Subcutaneous abdominal adipose tissue (tissue), 5 donors: ENCODE results near the gene RNF112.

Experiments used
- H3K27ac ChIP-seq: one replicate; pipeline ENCODE4 v1.7.0; 2013; ENCODE audit warnings: low read depth, mild to moderate bottlenecking, inconsistent platforms, low read length, moderate library complexity
- H3K27me3 ChIP-seq, 5 donors: one replicate each; pipeline ENCODE4 v1.7.0; 2013; ENCODE audit warnings: low read length in 5 of 5, inconsistent platforms in 1 of 5; ENCODE audit not compliant: control insufficient read depth in 5 of 5, insufficient read depth in 4 of 5
- H3K36me3 ChIP-seq, 5 donors: one replicate each; pipeline ENCODE4 v1.7.0; 2013; ENCODE audit warnings: low read length in 5 of 5; ENCODE audit not compliant: control insufficient read depth in 5 of 5, insufficient read depth in 5 of 5
- H3K4me1 ChIP-seq, 5 donors: one replicate each; pipeline ENCODE4 v1.7.0; 2013; ENCODE audit warnings: low read length in 5 of 5, mild to moderate bottlenecking in 3 of 5, moderate library complexity in 1 of 5; ENCODE audit not compliant: control insufficient read depth in 5 of 5, insufficient read depth in 5 of 5
- H3K4me3 ChIP-seq, 5 donors: one replicate each; pipeline ENCODE4 v1.7.0; 2013; ENCODE audit warnings: low read length in 5 of 5, low read depth in 1 of 5
- H3K9ac ChIP-seq, 5 donors: one replicate each; pipeline ENCODE4 v1.7.0; 2013; ENCODE audit warnings: low read length in 5 of 5, mild to moderate bottlenecking in 4 of 5, moderate library complexity in 3 of 5
- H3K9me3 ChIP-seq, 5 donors: one replicate each; pipeline ENCODE4 v1.7.0; 2013; ENCODE audit warnings: low read length in 5 of 5; ENCODE audit not compliant: control insufficient read depth in 5 of 5
- donor health status: healthy.
- donor health status: healthy.
- donor health status: healthy.
- donor health status: healthy.
- donor health status: healthy.

RNF112 gene

GRCh38 chr17:19387921-19388521 lies 23.0 kb upstream of the RNF112 start:
- Histone ChIP-seq H3K4me1 (peaks cover 11 to 53% (median 44%) of the 10 kb centered on the region in 5 donors), H3K27me3 (no peaks in the 10 kb centered on the region), H3K9ac (no peak overlapping the region), H3K4me3 (no peak overlapping the region), H3K27ac (peak overlapping the region; percentile 55), H3K36me3 (peaks cover 0 to 26% (median 22%) of the 10 kb centered on the region in 5 donors), H3K9me3 (no peaks in the 10 kb centered on the region)

- Histone ChIP-seq H3K27me3 (no peaks in the 10 kb centered on the region), H3K36me3 (peaks cover 0 to 15% (median 12%) of the 10 kb centered on the region in 5 donors), H3K4me1 (peaks cover 11 to 47% (median 42%) of the 10 kb centered on the region in 5 donors), H3K4me3 (no peak overlapping the region), H3K27ac (no peak overlapping the region), H3K9me3 (no peaks in the 10 kb centered on the region), H3K9ac (no peak overlapping the region)
Observed at GRCh38 chr17:19388791-19389785, 21.9 kb upstream of the RNF112 start.

- no peak overlapping the region for H3K27ac ChIP-seq
- no peaks in the 10 kb centered on the region for H3K9me3 ChIP-seq
- peaks cover 6 to 28% (median 25%) of the 10 kb centered on the region in 5 donors for H3K4me1 ChIP-seq
- H3K9ac ChIP-seq = no peak overlapping the region
- no peaks in the 10 kb centered on the region for H3K27me3 ChIP-seq
- H3K36me3 ChIP-seq = no peaks in the 10 kb centered on the region
- H3K4me3 ChIP-seq = no peak overlapping the region
Observed at GRCh38 chr17:19390951-19391350, 20.1 kb upstream of the RNF112 start.

- no peaks in the 10 kb centered on the region for H3K9me3 ChIP-seq
- no peaks in the 10 kb centered on the region for H3K27me3 ChIP-seq
- H3K4me3 ChIP-seq = no peak overlapping the region
- H3K9ac ChIP-seq = no peak overlapping the region
- peaks cover 4 to 23% (median 20%) of the 10 kb centered on the region in 5 donors for H3K4me1 ChIP-seq
- no peak overlapping the region for H3K27ac ChIP-seq
- H3K36me3 ChIP-seq = no peaks in the 10 kb centered on the region
Observed at GRCh38 chr17:19391432-19391831, 19.6 kb upstream of the RNF112 start.

GRCh38 chr17:19392303-19392702 lies 18.7 kb upstream of the RNF112 start:
- no peak overlapping the region for H3K27ac ChIP-seq

GRCh38 chr17:19397556-19398041 lies 13.4 kb upstream of the RNF112 start:
- H3K4me3 ChIP-seq = no peak overlapping the region
- peaks cover 0 to 29% (median 27%) of the 10 kb centered on the region in 5 donors for H3K4me1 ChIP-seq
- H3K27ac ChIP-seq = peak overlapping the region; percentile 37
- H3K27me3 ChIP-seq = no peaks in the 10 kb centered on the region
- H3K9ac ChIP-seq = peak overlapping the region in 1 of 5 donors; percentile 17
- H3K36me3 ChIP-seq = no peaks in the 10 kb centered on the region
- H3K9me3 ChIP-seq = no peaks in the 10 kb centered on the region

More at GRCh38 chr17:19392303-19392702, 18.7 kb upstream of the RNF112 start:
- Histone ChIP-seq H3K4me1 (peaks cover 4 to 15% (median 13%) of the 10 kb centered on the region in 5 donors), H3K9me3 (no peaks in the 10 kb centered on the region), H3K27me3 (no peaks in the 10 kb centered on the region), H3K36me3 (no peaks in the 10 kb centered on the region), H3K9ac (no peak overlapping the region), H3K4me3 (no peak overlapping the region)

- no peaks in the 10 kb centered on the region for H3K27me3 ChIP-seq
- H3K27ac ChIP-seq = peak overlapping the region; percentile 37
- H3K36me3 ChIP-seq = no peaks in the 10 kb centered on the region
- H3K9ac ChIP-seq = no peak overlapping the region
- H3K4me3 ChIP-seq = no peak overlapping the region
- H3K9me3 ChIP-seq = no peaks in the 10 kb centered on the region
- H3K4me1 ChIP-seq = peaks cover 0 to 29% (median 27%) of the 10 kb centered on the region in 5 donors
Observed at GRCh38 chr17:19398301-19399181, 12.5 kb upstream of the RNF112 start.

- no peak overlapping the region for H3K4me3 ChIP-seq
- no peak overlapping the region for H3K27ac ChIP-seq
- no peaks in the 10 kb centered on the region for H3K27me3 ChIP-seq
- H3K36me3 ChIP-seq = no peaks in the 10 kb centered on the region
- H3K9ac ChIP-seq = no peak overlapping the region
- no peaks in the 10 kb centered on the region for H3K9me3 ChIP-seq
- H3K4me1 ChIP-seq = peaks cover 0 to 29% (median 27%) of the 10 kb centered on the region in 5 donors
Observed at GRCh38 chr17:19399750-19400450, 11.1 kb upstream of the RNF112 start.

GRCh38 chr17:19401321-19402010 lies 9.6 kb upstream of the RNF112 start:
- Histone ChIP-seq H3K27me3 (no peaks in the 10 kb centered on the region), H3K9ac (no peak overlapping the region), H3K27ac (no peak overlapping the region)

More at GRCh38 chr17:19401321-19402010, 9.6 kb upstream of the RNF112 start:
- no peaks in the 10 kb centered on the region for H3K36me3 ChIP-seq
- no peaks in the 10 kb centered on the region for H3K9me3 ChIP-seq
- H3K4me1 ChIP-seq = peaks cover 0 to 29% (median 27%) of the 10 kb centered on the region in 5 donors
- H3K4me3 ChIP-seq = no peak overlapping the region
